IMR-90 (cell line): Measurements from ENCODE around the gene CCL19.
A peak's percentile ranks its signal among the peaks of the same experiment; 100 is the strongest.

Experiments used
- BHLHE40 ChIP-seq: fragments of 150-350 bp; IDR thresholded peaks from 2 replicates; pipeline ENCODE4 v1.6.1; 2016; ENCODE audit warnings: mild to moderate bottlenecking, low read depth, low read length
- CEBPB ChIP-seq: IDR thresholded peaks from 2 replicates; pipeline ENCODE4 v1.6.1; 2012; ENCODE audit warnings: low read depth, low read length, improper control_type of control experiment
- CHD1 ChIP-seq: IDR thresholded peaks from 2 replicates; pipeline ENCODE4 v1.6.1; 2012; ENCODE audit warnings: low read depth, low read length, improper control_type of control experiment
- FOS ChIP-seq: fragments of 150-350 bp; IDR thresholded peaks from 2 replicates; pipeline ENCODE4 v1.6.1; 2016; ENCODE audit warnings: low read depth, low read length
- MAFK ChIP-seq: IDR thresholded peaks from 2 replicates; pipeline ENCODE4 v1.6.1; 2012; ENCODE audit warnings: low read depth, low read length, improper control_type of control experiment
- MAZ ChIP-seq: IDR thresholded peaks from 2 replicates; pipeline ENCODE4 v1.6.1; 2012; ENCODE audit warnings: low read depth, mild to moderate bottlenecking, low read length, improper control_type of control experiment, moderate library complexity, borderline replicate concordance
- MXI1 ChIP-seq: IDR thresholded peaks from 2 replicates; pipeline ENCODE4 v1.6.1; 2012; ENCODE audit warnings: low read depth, mild to moderate bottlenecking, low read length, moderate library complexity, borderline replicate concordance
- POLR2A ChIP-seq: IDR thresholded peaks from 2 replicates; pipeline ENCODE4 v1.6.1; 2012; ENCODE audit warnings: mild to moderate bottlenecking, low read depth, low read length
- RAD21 ChIP-seq: IDR thresholded peaks from 2 replicates; pipeline ENCODE4 v1.6.1; 2012; ENCODE audit warnings: low read length, improper control_type of control experiment
- RFX5 ChIP-seq: IDR thresholded peaks from 2 replicates; pipeline ENCODE4 v1.8.0; 2012; ENCODE audit warnings: low read depth, mild to moderate bottlenecking, low read length, moderate library complexity
- SMC3 ChIP-seq: fragments of 150-350 bp; IDR thresholded peaks from 2 replicates; pipeline ENCODE4 v1.6.1; 2016; ENCODE audit warnings: low read depth, mild to moderate bottlenecking, antibody characterized with exemption, low read length, moderate library complexity
- TF ChIP-seq, protein P1 (sequence below): fragments of 150-350 bp; IDR thresholded peaks from 2 replicates; pipeline ENCODE4 v1.6.1; 2017; ENCODE audit warnings: mild to moderate bottlenecking, antibody characterized with exemption, low read length, low read depth
- TF ChIP-seq, protein P2 (sequence below): conservative IDR thresholded peaks from 2 replicates; pipeline ENCODE4 v1.5.1; 2012; ENCODE audit warnings: mild to moderate bottlenecking, low read depth, low read length, improper control_type of control experiment

DNA sequence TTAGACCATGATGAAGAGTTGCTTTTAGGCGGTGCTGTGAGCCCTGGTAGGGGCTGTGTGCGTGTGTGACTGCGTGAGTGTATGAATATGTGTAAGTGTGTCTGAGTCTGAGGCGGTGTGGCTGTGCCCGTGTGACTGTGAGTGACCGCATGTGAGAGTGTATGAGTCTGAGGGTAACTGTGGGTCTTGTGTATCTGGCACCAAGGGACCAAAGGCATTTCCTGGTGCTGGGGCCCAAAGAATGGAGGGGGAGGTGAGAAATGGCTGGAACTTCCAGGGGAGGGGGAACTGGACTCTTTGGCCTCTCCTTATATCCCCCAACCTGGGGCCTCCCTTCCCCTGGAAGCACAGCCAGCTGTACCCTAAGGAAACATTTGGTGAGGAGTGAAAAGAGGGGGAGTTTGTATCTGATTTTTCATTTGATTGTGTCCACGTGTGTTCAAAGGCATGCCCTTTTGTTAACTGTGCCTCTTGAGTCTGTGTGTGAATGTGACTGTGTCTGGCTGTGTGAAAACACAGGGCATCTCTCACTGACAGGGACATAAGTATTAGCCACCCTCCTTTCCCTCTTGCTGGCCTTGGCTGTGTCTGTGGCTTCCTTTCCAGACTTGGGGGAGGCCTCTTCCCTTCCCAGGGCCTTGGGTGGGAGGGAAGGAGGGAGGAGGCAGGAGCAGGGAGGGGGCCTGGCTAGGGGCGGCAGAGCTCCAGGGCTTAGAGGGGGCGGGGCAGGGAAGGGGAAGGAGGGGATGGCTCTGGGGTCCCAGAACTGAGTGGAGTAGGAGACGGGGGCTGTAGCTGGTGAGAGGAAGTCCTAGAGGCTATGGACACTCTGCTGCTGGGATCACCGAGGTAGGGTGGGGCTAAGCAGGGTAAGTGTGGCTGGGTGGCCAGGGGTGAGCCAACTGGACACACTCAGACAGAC lies 37.7 kb downstream of the CCL19 start:
- TF ChIP-seq, protein P1, sequence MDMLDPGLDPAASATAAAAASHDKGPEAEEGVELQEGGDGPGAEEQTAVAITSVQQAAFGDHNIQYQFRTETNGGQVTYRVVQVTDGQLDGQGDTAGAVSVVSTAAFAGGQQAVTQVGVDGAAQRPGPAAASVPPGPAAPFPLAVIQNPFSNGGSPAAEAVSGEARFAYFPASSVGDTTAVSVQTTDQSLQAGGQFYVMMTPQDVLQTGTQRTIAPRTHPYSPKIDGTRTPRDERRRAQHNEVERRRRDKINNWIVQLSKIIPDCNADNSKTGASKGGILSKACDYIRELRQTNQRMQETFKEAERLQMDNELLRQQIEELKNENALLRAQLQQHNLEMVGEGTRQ, result no peak
- TF ChIP-seq, protein P2, sequence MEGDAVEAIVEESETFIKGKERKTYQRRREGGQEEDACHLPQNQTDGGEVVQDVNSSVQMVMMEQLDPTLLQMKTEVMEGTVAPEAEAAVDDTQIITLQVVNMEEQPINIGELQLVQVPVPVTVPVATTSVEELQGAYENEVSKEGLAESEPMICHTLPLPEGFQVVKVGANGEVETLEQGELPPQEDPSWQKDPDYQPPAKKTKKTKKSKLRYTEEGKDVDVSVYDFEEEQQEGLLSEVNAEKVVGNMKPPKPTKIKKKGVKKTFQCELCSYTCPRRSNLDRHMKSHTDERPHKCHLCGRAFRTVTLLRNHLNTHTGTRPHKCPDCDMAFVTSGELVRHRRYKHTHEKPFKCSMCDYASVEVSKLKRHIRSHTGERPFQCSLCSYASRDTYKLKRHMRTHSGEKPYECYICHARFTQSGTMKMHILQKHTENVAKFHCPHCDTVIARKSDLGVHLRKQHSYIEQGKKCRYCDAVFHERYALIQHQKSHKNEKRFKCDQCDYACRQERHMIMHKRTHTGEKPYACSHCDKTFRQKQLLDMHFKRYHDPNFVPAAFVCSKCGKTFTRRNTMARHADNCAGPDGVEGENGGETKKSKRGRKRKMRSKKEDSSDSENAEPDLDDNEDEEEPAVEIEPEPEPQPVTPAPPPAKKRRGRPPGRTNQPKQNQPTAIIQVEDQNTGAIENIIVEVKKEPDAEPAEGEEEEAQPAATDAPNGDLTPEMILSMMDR, result no peak
- no peak for TF ChIP-seq POLR2A
- TF ChIP-seq RFX5, result no peak
- TF ChIP-seq MAZ, result peak; percentile 58
- TF ChIP-seq FOS, result no peak
- no peak for TF ChIP-seq RAD21
- TF ChIP-seq BHLHE40, result no peak
- no peak for TF ChIP-seq MAFK
- 0 out of 2 replicates have a peak, but pooled peaks have one; percentile 42 for TF ChIP-seq MXI1
- no peak for TF ChIP-seq SMC3
- TF ChIP-seq CEBPB, result no peak
- TF ChIP-seq CHD1, result no peak
